Hematopoietic multipotent progenitor cell treated with erythropoietin and hydrocortisone succinate and interleukin-3 and kit ligand, for 17 days (in vitro differentiated cells): Measurements from ENCODE around the gene ARID1A.

Experiments
- DNase-seq: peaks from one replicate; pipeline ENCODE4 v3.0.0-alpha.2; 2015; ENCODE audit warnings: low spot score

The ARID1A gene

GRCh38 chr1:26827663-26828062 is 131.8 kb downstream of the ARID1A start:
- DNase-seq, result no peak

- no peak for DNase-seq
These were observed 132.7 kb downstream of the ARID1A start for GRCh38 chr1:26828411-26828991.

GRCh38 chr1:26829184-26829911 is 133.5 kb downstream of the ARID1A start:
- no peak for DNase-seq

GRCh38 chr1:26831059-26831458 is 135.2 kb downstream of the ARID1A start:
- no peak for DNase-seq
